Tibial nerve (tissue), 3 donors: Measurements from ENCODE around the gene WASF2.

Experiments used
- CTCF ChIP-seq, 5 experiments: fragments of 200-600 bp in 3 of 5; fragments of 450-650 bp in 2 of 5; sonication (generic) in 3 of 5; IDR thresholded peaks; one replicate each; pipeline ENCODE4 v1.5.1; 2016 to 2019; ENCODE audit warnings: antibody characterized with exemption in 5 of 5, mild to moderate bottlenecking in 3 of 5, moderate library complexity in 2 of 5
- POLR2A ChIP-seq, 2 donors: fragments of 450-650 bp; IDR thresholded peaks; one replicate each; pipeline ENCODE4 v1.6.1; 2017; ENCODE audit warnings: antibody characterized with exemption in 2 of 2, mild to moderate bottlenecking in 2 of 2, moderate library complexity in 2 of 2

- TF ChIP-seq CTCF (IDR thresholded peaks at IDR 0.05) (no peak), POLR2A (IDR thresholded peaks at IDR 0.05) (no peak)
Measured at GRCh38 chr1:27392778-27393635, 97.0 kb downstream of the WASF2 start.
